OCI-LY7 (cell line): Measurements from ENCODE around the gene IKBKE. TPM values are rescaled to one million over a fixed set of nuclear protein-coding genes. Genes with fewer than 3 reads are reported as not detected.

Experiments
- BruUV-seq: library from RNA; stranded (reverse); fragments of 400-500 nt; replicated peaks from 2 replicates; lab custom pipeline; 2021; lab: Mats Ljungman, UMichigan
- CTCF ChIA-PET: fragments of 300-600 bp; sonication (Branson Sonifier 250); formaldehyde crosslinking; loops from one replicate; lab custom pipeline; 2022; ENCODE audit warnings: antibody characterized with exemption; ENCODE audit not compliant: unreplicated experiment; lab: Charles Lee
- POLR2A ChIA-PET: fragments of 300-600 bp; sonication (Branson Sonifier 250); formaldehyde crosslinking; loops from one replicate; lab custom pipeline; 2022; ENCODE audit warnings: antibody characterized with exemption; lab: Charles Lee
- DNase-seq: peaks from one replicate; pipeline ENCODE4 v3.0.0-alpha.2; 2015; ENCODE audit warnings: low spot score
- H2AFZ ChIP-seq: fragments of 200-600 bp; sonication (generic), shearing (Covaris generic); 2 replicates; pipeline ENCODE4 v1.6.1; 2014; ENCODE audit warnings: mild to moderate bottlenecking, antibody characterized with exemption, low read length, moderate library complexity
- H3K27ac ChIP-seq: fragments of 200-600 bp; sonication (generic); 2 replicates; pipeline ENCODE4 v1.5.1; 2014; ENCODE audit warnings: mixed run types, low read depth, mild to moderate bottlenecking, moderate library complexity, low read length, inconsistent platforms; ENCODE audit not compliant: poor library complexity, severe bottlenecking
- H3K36me3 ChIP-seq: fragments of 200-600 bp; sonication (generic); 2 replicates; pipeline ENCODE4 v1.6.1; 2014; ENCODE audit warnings: mild to moderate bottlenecking, antibody characterized with exemption, low read length, moderate library complexity, mixed read lengths; ENCODE audit not compliant: insufficient read depth
- H3K4me1 ChIP-seq: fragments of 200-600 bp; sonication (generic); 2 replicates; pipeline ENCODE4 v1.5.1; 2014; ENCODE audit warnings: mild to moderate bottlenecking, low read length; ENCODE audit not compliant: insufficient read depth, poor library complexity, severe bottlenecking
- H3K4me2 ChIP-seq: fragments of 200-600 bp; sonication (generic); 2 replicates; pipeline ENCODE4 v1.6.1; 2014; ENCODE audit warnings: mild to moderate bottlenecking, low read length
- H3K4me3 ChIP-seq: fragments of 200-600 bp; sonication (generic); 2 replicates; pipeline ENCODE4 v1.5.1; 2014; ENCODE audit warnings: mild to moderate bottlenecking, low read depth, low read length; ENCODE audit not compliant: poor library complexity, severe bottlenecking
- H3K79me2 ChIP-seq: fragments of 200-600 bp; sonication (generic); 2 replicates; pipeline ENCODE4 v1.6.1; 2016; ENCODE audit warnings: low read depth, mild to moderate bottlenecking, low read length, moderate library complexity, mixed read lengths; ENCODE audit not compliant: insufficient read depth
- H3K9me2 ChIP-seq: fragments of 200-600 bp; sonication (generic); 2 replicates; pipeline ENCODE4 v1.6.1; 2016; ENCODE audit warnings: mild to moderate bottlenecking, low read length, mixed read lengths; ENCODE audit not compliant: insufficient read depth
- H3K9me3 ChIP-seq: fragments of 200-600 bp; sonication (generic); 2 replicates; pipeline ENCODE4 v1.6.1; 2014; ENCODE audit warnings: mild to moderate bottlenecking, mixed run types, low read length, mixed read lengths
- H4K20me1 ChIP-seq: fragments of 200-600 bp; sonication (generic); 2 replicates; pipeline ENCODE4 v1.6.1; 2014; ENCODE audit warnings: mild to moderate bottlenecking, antibody characterized with exemption, low read length, moderate library complexity, mixed read lengths; ENCODE audit not compliant: insufficient read depth
- EZH2phosphoT487 ChIP-seq: fragments of 200-600 bp; sonication (generic); IDR thresholded peaks from 2 replicates; pipeline ENCODE4 v1.6.1; 2018; ENCODE audit warnings: low read depth, borderline replicate concordance, mild to moderate bottlenecking, mixed run types, antibody characterized with exemption, low read length, moderate library complexity, mixed read lengths
- intact Hi-C: fragments of 100-400 bp; cut with micrococcal nuclease; formaldehyde crosslinking; loops from one replicate; pipeline ENCODE4 v1.10.0; 2022; ENCODE audit not compliant: unreplicated experiment
- total RNA-seq, 2 experiments: library from RNA; depleted of rRNA in 1 of 2; stranded (reverse); fragments of >200 nt in 1 of 2; shearing (Covaris generic) in 1 of 2; gene quantifications; 2 replicates each; pipeline ENCODE4 v1.2.3, GENCODE V29; 2014 to 2022
- TF ChIP-seq, protein P1 (sequence below): fragments of 200-600 bp; sonication (generic); conservative IDR thresholded peaks from 2 replicates; pipeline ENCODE4 v1.5.1; 2014; ENCODE audit warnings: mild to moderate bottlenecking, antibody characterized with exemption, low read length, moderate library complexity, mixed read lengths

IKBKE gene
- total RNA-seq, 2 experiments from 2014 or later = 23.9 to 38.5 TPM

DNA sequence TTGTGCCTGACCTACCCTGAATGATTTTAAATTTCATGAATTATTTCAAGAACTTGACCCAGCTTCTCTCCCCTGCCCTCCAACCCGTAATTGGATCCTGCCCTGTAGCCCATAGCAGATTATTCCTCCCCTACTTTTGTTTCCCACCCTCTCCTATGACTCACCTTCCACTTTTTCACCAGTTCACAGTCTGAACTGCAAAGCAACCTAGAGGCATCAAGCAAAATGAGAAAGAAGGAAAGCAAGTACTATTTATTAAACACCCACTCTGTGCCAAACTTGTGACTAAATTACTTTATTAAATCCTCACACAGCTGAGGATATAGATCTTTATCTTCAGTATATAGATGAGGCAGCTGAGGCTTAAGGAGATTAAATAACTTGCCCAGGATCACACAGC lies 20.7 kb upstream of the IKBKE start:
- H3K4me1 ChIP-seq = no peaks in the 10 kb centered on the region
- peaks cover 14% of the 10 kb centered on the region; the same call in 1 of the 2 replicates for H3K36me3 ChIP-seq
- no peak for TF ChIP-seq EZH2phosphoT487
- TF ChIP-seq, protein P1, sequence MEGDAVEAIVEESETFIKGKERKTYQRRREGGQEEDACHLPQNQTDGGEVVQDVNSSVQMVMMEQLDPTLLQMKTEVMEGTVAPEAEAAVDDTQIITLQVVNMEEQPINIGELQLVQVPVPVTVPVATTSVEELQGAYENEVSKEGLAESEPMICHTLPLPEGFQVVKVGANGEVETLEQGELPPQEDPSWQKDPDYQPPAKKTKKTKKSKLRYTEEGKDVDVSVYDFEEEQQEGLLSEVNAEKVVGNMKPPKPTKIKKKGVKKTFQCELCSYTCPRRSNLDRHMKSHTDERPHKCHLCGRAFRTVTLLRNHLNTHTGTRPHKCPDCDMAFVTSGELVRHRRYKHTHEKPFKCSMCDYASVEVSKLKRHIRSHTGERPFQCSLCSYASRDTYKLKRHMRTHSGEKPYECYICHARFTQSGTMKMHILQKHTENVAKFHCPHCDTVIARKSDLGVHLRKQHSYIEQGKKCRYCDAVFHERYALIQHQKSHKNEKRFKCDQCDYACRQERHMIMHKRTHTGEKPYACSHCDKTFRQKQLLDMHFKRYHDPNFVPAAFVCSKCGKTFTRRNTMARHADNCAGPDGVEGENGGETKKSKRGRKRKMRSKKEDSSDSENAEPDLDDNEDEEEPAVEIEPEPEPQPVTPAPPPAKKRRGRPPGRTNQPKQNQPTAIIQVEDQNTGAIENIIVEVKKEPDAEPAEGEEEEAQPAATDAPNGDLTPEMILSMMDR = no peak
- BruUV-seq = no TSS peak
- no peaks in the 10 kb centered on the region for H3K79me2 ChIP-seq
- no peak overlapping the region for H2AFZ ChIP-seq
- no peak overlapping the region for H3K27ac ChIP-seq
- no peak overlapping the region for H3K4me3 ChIP-seq
- DNase-seq = no peak
- no peak overlapping the region for H3K4me2 ChIP-seq
- ChIA-PET CTCF (interaction anchor here (1.6 kb wide), 1 partner anchor 21 kb away, joined by 4 read pairs; the partner anchor contains the start of gene IKBKE), POLR2A (interaction anchor here (1.3 kb wide), 1 partner anchor 144 kb away, joined by 4 read pairs; no protein-coding TSS in a partner anchor)
- intact Hi-C loops = no loop called here
- H3K9me2 ChIP-seq = no peaks in the 10 kb centered on the region
- H4K20me1 ChIP-seq = no peaks in the 10 kb centered on the region
- no peaks in the 10 kb centered on the region for H3K9me3 ChIP-seq

DNA sequence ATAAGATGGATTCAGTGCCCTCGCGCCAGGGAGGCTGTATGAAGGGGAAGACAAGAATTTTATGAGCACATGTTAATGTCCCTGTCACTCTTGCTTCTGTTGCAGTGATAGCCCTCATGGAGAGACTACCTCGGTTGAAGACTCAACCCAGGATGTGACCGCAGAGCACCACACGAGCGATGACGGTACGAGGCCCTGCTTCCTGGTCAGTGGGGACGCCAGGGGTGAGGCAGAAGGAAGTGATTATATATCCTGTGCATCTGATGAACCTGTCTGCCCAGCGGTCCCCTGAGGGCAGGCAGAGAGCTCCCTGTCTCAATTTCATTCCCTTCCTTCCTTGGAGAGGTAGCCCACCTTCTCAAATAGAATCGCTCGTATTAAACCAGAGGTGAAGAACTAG lies 20.0 kb upstream of the IKBKE start:
- Histone ChIP-seq H3K4me3 (no peak overlapping the region), H3K9me3 (no peaks in the 10 kb centered on the region), H3K9me2 (no peaks in the 10 kb centered on the region), H3K79me2 (no peaks in the 10 kb centered on the region), H4K20me1 (no peaks in the 10 kb centered on the region), H3K4me2 (no peak overlapping the region), H2AFZ (no peak overlapping the region), H3K27ac (no peak overlapping the region), H3K36me3 (peaks cover 14% of the 10 kb centered on the region; the same call in 1 of the 2 replicates), H3K4me1 (no peaks in the 10 kb centered on the region)
- CTCF ChIA-PET = interaction anchor here (1.6 kb wide), 1 partner anchor 20 kb away, joined by 4 read pairs; the partner anchor contains the start of gene IKBKE
- intact Hi-C loops = no loop called here
- POLR2A ChIA-PET = interaction anchor here (1.3 kb wide), 1 partner anchor 143 kb away, joined by 4 read pairs; no protein-coding TSS in a partner anchor
- TF ChIP-seq, protein P1 = no peak
- TF ChIP-seq EZH2phosphoT487 = no peak
- BruUV-seq = no TSS peak
- no peak for DNase-seq

DNA sequence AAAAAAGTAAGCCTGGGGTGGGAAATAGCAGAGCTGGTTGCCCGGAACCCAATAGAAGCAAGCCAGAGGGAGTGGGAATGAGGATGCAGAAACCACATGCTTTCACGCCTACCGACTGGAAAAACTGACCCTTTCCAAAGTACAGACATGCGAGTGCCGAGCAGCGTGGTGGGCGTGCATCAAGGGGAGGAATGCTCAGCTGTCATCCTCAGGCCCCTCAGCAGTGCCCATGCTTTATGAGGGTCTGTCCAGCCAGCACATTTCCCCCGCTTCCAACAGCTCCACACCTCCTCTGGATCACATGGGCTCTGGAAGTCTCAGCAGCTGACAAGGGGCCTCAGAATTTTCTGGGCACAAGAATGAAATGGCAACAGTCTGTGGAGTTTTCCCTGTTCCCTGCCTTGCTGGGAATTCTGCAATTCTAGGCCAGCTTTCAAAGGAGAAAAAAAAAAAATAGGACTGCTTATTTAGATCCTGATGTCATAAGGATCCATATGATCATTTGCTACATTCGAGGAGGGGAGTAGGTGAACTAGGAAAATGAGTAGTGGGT lies 19.1 kb upstream of the IKBKE start:
- no peaks in the 10 kb centered on the region for H3K9me2 ChIP-seq
- no peak overlapping the region for H3K27ac ChIP-seq
- ChIA-PET CTCF (interaction anchor here (1.6 kb wide), 1 partner anchor 19 kb away, joined by 4 read pairs; the partner anchor contains the start of gene IKBKE), POLR2A (interaction anchor here (0.6 kb wide), 1 partner anchor 24 kb away, joined by 3 read pairs; no protein-coding TSS in a partner anchor)
- no TSS peak for BruUV-seq
- H3K79me2 ChIP-seq = no peaks in the 10 kb centered on the region
- no peaks in the 10 kb centered on the region for H4K20me1 ChIP-seq
- no peaks in the 10 kb centered on the region for H3K4me1 ChIP-seq
- H3K36me3 ChIP-seq = peaks cover 12% of the 10 kb centered on the region; the same call in 1 of the 2 replicates
- H3K4me3 ChIP-seq = no peak overlapping the region
- TF ChIP-seq EZH2phosphoT487 = no peak
- H3K4me2 ChIP-seq = no peak overlapping the region
- no peaks in the 10 kb centered on the region for H3K9me3 ChIP-seq
- intact Hi-C loops = no loop called here
- no peak for DNase-seq
- H2AFZ ChIP-seq = no peak overlapping the region
